HG03565 (cell line): ENCODE measurements around the gene CLCN1.
A peak's percentile ranks its signal among the peaks of the same experiment; 100 is the strongest.

Experiments used
- ATAC-seq: cut with Tn5 transposase; IDR thresholded peaks from one replicate; pipeline ENCODE4 v1.9.1; 2021; ENCODE audit warnings: mild to moderate bottlenecking, moderate library complexity; ENCODE audit not compliant: unreplicated experiment

CLCN1 gene

GRCh38 chr7:143362131-143363015, 46.5 kb downstream of the CLCN1 start, which contains the start of gene FAM131B:
Gene FAM131B, minus strand, starts transcription at chr7:143362713. Its CDS starts 110 bp downstream, at chr7:143362603.
- ATAC-seq = no peak

GRCh38 chr7:143363016-143363937, 47.4 kb downstream of the CLCN1 start:
- no peak for ATAC-seq

GRCh38 chr7:143367972-143368371, 52.1 kb downstream of the CLCN1 start:
- no peak for ATAC-seq

GRCh38 chr7:143368387-143368786, 52.5 kb downstream of the CLCN1 start:
- no peak for ATAC-seq

GRCh38 chr7:143369678-143370651, 54.1 kb downstream of the CLCN1 start:
- no peak for ATAC-seq

- ATAC-seq = no peak
Observed at GRCh38 chr7:143372070-143372469, 56.2 kb downstream of the CLCN1 start.

GRCh38 chr7:143373255-143373794, 57.4 kb downstream of the CLCN1 start:
- no peak for ATAC-seq

- no peak for ATAC-seq
Observed at GRCh38 chr7:143374561-143374960, 58.6 kb downstream of the CLCN1 start.

- no peak for ATAC-seq
Observed at GRCh38 chr7:143375298-143376034, 59.6 kb downstream of the CLCN1 start.

GRCh38 chr7:143376396-143376795, 60.5 kb downstream of the CLCN1 start:
- no peak for ATAC-seq

GRCh38 chr7:143379611-143380259, 63.8 kb downstream of the CLCN1 start:
- no peak for ATAC-seq

- ATAC-seq = peak; percentile 40
Observed at GRCh38 chr7:143380260-143380645, 64.3 kb downstream of the CLCN1 start.

GRCh38 chr7:143380646-143381426, 64.9 kb downstream of the CLCN1 start, which contains the start of gene ZYX:
Gene ZYX, plus strand, starts transcription at chr7:143381345. Its CDS starts 227 bp downstream, at chr7:143381572.
- ATAC-seq = peak; percentile 63

GRCh38 chr7:143381427-143382125, 65.7 kb downstream of the CLCN1 start:
- ATAC-seq = peak; percentile 11

- ATAC-seq = no peak
Observed at GRCh38 chr7:143382126-143382790, 66.3 kb downstream of the CLCN1 start.

- no peak for ATAC-seq
Observed at GRCh38 chr7:143382791-143383641, 67.1 kb downstream of the CLCN1 start.
